Measurements from ENCODE around the gene CIBAR2. TPM values are rescaled to one million over a fixed set of nuclear protein-coding genes. Genes with fewer than 3 reads are reported as not detected.

The CIBAR2 gene
- total RNA-seq (2022; extraction: Qiagen RNA extraction), result 0.07 TPM in 1 of 5 replicates, not detected in the others

DNA sequence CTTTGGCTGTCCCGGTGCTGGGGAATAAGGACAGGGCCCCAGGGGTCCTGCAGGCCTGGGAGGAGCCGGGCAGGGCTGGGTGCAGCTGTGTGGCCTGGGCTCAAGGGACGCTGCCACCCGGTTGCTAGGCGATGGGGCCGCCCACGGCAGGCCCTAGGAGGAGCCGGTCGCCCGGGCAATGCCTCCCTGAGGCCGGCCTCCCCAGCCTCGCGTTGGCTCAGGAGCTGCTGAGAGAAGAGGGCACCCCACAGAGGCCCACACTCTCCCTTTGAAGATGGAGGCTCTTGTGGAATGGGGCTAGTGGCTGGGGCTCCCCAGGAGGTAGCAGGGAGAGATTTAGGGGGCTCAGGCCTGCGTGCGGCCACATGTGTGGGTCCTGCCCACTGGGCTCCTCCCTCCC, at the start of gene CIBAR2:
TSS of gene CIBAR2 (minus strand) at position 109 of the 400 bp plus-strand sequence. CDS start 120 bp downstream, outside the sequence.

Other genes with a start within 250 kb of the CIBAR2 start
- gene ZDHHC7, start 100.9 kb downstream of the CIBAR2 start, total RNA-seq (2022; extraction: Qiagen RNA extraction), result 66.3 to 78.7 TPM (median 74.5 TPM) in 5 replicates
- gene KIAA0513, start 84.7 kb downstream of the CIBAR2 start, total RNA-seq (2022; extraction: Qiagen RNA extraction), result 1.9 to 3.3 TPM (median 2.3 TPM) in 5 replicates